Activated B cell treated with CpG ODN at 0.5 μM for 24 hours (primary cell): ENCODE results near the gene CHD6. TPM values are rescaled to one million over a fixed set of nuclear protein-coding genes. Genes with fewer than 3 reads are reported as not detected.

Experiments used
- ATAC-seq: fragments of 200-7000 bp; cut with Tn5 transposase; one replicate; pipeline ENCODE4 v1.10.0; 2021; ENCODE audit warnings: low read depth, mild to moderate bottlenecking, moderate library complexity
- CTCF ChIA-PET: fragments of 350-600 bp; sonication (Branson Sonifier 250); formaldehyde crosslinking; loops from one replicate; lab custom pipeline; 2021; ENCODE audit warnings: antibody characterized with exemption; lab: Charles Lee
- POLR2A ChIA-PET: fragments of 350-600 bp; sonication (Branson Sonifier 250); formaldehyde crosslinking; loops from one replicate; lab custom pipeline; 2021; ENCODE audit warnings: antibody characterized with exemption; lab: Charles Lee
- DNase-seq: peaks from one replicate; pipeline ENCODE4 v3.0.0; 2022
- H3K27ac Mint-ChIP-seq: one replicate; pipeline ENCODE4 v1.8.0; 2020; ENCODE audit warnings: mixed read lengths
- H3K27me3 Mint-ChIP-seq: one replicate; pipeline ENCODE4 v1.8.0; 2021; ENCODE audit warnings: mixed read lengths
- H3K36me3 Mint-ChIP-seq: one replicate; pipeline ENCODE4 v1.8.0; 2021; ENCODE audit warnings: low read depth, mixed read lengths
- H3K4me1 Mint-ChIP-seq: one replicate; pipeline ENCODE4 v1.8.0; 2021; ENCODE audit warnings: mixed read lengths
- H3K4me3 Mint-ChIP-seq: one replicate; pipeline ENCODE4 v1.8.0; 2020; ENCODE audit warnings: mild to moderate bottlenecking, mixed read lengths
- H3K9me3 Mint-ChIP-seq: one replicate; pipeline ENCODE4 v1.8.0; 2020; ENCODE audit warnings: mixed read lengths
- intact Hi-C: fragments of 100-400 bp; cut with micrococcal nuclease; formaldehyde crosslinking; loops from one replicate; pipeline ENCODE4 v1.15.1; 2024
- total RNA-seq: library from RNA; stranded (reverse); gene quantifications from 2 replicates; pipeline ENCODE4 v1.2.3, GENCODE V29; 2022
- TF ChIP-seq, protein P1 (sequence below): fragments of 200-600 bp; IDR thresholded peaks from one replicate; pipeline ENCODE4 v1.8.0; 2022; ENCODE audit warnings: antibody characterized with exemption, mild to moderate bottlenecking

The CHD6 gene
- total RNA-seq, 1 donor from 2014 or later: 59.9 TPM

DNA sequence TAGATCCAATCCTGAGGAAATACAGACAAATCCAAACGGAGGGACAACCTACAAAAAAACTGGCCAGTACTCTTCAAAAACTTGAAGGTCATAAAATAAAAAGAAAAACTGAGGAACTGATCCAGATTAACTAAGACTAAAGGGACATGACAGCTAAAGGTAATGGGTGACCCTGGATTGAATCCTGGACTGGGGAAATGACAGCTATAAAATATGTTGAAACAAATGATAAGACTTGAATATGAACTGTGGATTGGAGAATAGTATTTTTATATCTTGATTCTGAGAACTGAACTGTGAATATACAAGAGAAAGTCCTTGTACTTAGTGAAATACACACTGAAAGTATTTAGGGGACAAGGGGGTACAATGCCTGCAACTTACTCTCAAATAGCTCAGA is 154.6 kb downstream of the CHD6 start:
- intact Hi-C loops: no loop called here
- POLR2A ChIA-PET: no interaction called here
- Mint-ChIP-seq H3K27ac (no peak overlapping the region), H3K4me1 (no peaks in the 10 kb centered on the region), H3K36me3 (peaks cover 68% of the 10 kb centered on the region), H3K4me3 (no peak overlapping the region), H3K27me3 (no peaks in the 10 kb centered on the region), H3K9me3 (peaks cover 2% of the 10 kb centered on the region)
- DNase-seq (no peak), ATAC-seq (no peak)
- TF ChIP-seq, protein P1, sequence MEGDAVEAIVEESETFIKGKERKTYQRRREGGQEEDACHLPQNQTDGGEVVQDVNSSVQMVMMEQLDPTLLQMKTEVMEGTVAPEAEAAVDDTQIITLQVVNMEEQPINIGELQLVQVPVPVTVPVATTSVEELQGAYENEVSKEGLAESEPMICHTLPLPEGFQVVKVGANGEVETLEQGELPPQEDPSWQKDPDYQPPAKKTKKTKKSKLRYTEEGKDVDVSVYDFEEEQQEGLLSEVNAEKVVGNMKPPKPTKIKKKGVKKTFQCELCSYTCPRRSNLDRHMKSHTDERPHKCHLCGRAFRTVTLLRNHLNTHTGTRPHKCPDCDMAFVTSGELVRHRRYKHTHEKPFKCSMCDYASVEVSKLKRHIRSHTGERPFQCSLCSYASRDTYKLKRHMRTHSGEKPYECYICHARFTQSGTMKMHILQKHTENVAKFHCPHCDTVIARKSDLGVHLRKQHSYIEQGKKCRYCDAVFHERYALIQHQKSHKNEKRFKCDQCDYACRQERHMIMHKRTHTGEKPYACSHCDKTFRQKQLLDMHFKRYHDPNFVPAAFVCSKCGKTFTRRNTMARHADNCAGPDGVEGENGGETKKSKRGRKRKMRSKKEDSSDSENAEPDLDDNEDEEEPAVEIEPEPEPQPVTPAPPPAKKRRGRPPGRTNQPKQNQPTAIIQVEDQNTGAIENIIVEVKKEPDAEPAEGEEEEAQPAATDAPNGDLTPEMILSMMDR: no peak
- CTCF ChIA-PET: no interaction called here

DNA sequence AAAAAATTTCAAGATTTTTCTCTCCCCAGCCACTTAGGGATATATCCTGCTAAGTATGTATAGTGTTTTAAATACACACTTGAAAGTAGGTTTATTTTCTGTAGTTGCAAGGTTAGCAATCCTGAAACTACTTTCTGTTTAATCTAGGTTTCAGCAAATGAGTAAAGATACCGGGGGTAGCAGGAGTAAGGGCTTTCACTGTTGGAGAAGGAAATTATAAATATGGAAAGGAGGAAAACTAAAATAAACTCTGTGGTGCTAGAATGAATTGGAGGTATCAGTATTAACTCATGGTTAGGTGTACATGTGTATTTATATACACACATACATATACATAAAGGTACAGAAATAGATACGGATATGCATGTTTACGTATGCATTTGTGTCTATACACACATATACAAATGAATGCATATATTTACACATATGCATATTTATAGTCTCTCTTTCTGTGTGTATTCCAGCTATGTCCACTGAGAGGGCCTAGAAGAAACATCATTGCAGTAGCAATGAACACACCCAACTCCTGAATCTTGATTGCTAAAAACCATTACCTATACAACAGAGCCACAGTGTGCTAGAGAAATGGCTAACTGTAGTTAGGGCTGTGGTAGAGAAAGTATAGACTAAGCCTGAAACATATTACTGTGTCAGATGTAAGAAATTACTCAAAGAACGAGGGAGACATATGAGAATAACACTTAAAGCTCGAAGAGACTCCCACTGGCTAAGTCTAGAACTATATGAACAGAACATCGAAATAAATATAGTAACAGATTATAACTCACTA is 155.6 kb downstream of the CHD6 start:
- H3K4me3 Mint-ChIP-seq: no peak overlapping the region
- ATAC-seq (no peak), DNase-seq (no peak)
- H3K4me1 Mint-ChIP-seq: no peaks in the 10 kb centered on the region
- no peak overlapping the region for H3K27ac Mint-ChIP-seq
- no peaks in the 10 kb centered on the region for H3K27me3 Mint-ChIP-seq
- POLR2A ChIA-PET: no interaction called here
- CTCF ChIA-PET: no interaction called here
- TF ChIP-seq, protein P1: no peak
- H3K36me3 Mint-ChIP-seq: peaks cover 62% of the 10 kb centered on the region
- intact Hi-C loops: no loop called here
- H3K9me3 Mint-ChIP-seq: peaks cover 2% of the 10 kb centered on the region

DNA sequence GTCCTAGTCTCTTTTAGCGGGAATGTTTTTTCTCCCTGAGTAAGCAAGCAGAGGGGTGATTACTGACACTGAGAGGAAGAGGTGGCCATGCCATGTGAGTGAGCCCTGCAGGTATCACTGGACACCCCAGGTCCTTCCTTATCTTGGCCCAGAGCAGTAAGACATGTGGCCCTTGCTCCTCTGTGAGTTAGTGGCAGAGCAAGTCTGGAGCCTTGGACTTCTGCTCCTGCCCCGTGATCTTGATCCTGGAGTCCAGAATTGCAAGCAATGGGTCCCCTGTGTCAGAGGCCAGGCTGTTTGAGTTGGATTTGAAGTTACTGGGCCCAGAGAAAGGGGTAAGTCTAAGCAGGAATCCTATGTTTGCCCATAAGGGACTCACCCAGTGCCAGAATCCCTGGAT is 159.4 kb downstream of the CHD6 start:
- no peaks in the 10 kb centered on the region for H3K27me3 Mint-ChIP-seq
- DNase-seq (no peak), ATAC-seq (no peak)
- ChIA-PET CTCF (no interaction called here), POLR2A (no interaction called here)
- intact Hi-C loops: no loop called here
- TF ChIP-seq, protein P1: no peak
- no peak overlapping the region for H3K27ac Mint-ChIP-seq
- H3K4me3 Mint-ChIP-seq: no peak overlapping the region
- H3K4me1 Mint-ChIP-seq: no peaks in the 10 kb centered on the region
- no peaks in the 10 kb centered on the region for H3K9me3 Mint-ChIP-seq
- peaks cover 65% of the 10 kb centered on the region for H3K36me3 Mint-ChIP-seq

DNA sequence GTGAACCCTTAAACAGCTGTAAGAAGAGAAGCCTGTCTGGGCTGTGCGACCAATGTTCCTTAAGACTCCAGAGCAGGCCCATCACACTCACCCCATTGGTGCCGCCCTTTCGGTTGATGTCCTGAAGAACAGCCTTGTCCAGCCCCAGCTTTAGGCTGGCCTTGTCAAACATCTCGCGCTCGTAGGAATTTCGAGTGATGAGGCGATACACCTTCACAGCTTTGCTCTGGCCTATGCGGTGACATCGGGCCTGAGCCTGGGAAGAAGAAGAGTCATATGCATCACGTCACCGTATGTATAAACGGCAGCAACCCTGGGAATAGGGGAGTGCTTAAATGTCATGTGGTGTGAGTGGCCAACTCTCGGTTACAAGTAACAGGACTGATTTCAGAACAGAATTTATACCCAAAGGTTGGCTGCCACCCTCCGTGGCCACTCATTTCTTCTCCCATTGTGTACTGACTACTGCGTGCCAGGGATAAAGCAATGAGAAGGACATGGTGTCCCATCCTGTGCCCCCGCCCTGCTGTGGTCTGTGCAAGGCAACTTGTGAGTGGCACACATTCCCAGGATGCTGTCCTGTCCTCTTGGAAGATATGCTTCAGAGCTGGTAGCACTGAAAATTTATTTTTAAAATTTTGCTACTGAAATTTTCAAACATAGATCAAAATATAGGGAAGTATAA is 160.9 kb downstream of the CHD6 start:
- ChIA-PET POLR2A (no interaction called here), CTCF (no interaction called here)
- Mint-ChIP-seq H3K27ac (no peak overlapping the region), H3K4me1 (no peaks in the 10 kb centered on the region), H3K4me3 (no peak overlapping the region), H3K9me3 (no peaks in the 10 kb centered on the region), H3K27me3 (no peaks in the 10 kb centered on the region), H3K36me3 (peaks cover 73% of the 10 kb centered on the region)
- DNase-seq (no peak), ATAC-seq (no peak)
- TF ChIP-seq, protein P1: no peak
- intact Hi-C loops: no loop called here

DNA sequence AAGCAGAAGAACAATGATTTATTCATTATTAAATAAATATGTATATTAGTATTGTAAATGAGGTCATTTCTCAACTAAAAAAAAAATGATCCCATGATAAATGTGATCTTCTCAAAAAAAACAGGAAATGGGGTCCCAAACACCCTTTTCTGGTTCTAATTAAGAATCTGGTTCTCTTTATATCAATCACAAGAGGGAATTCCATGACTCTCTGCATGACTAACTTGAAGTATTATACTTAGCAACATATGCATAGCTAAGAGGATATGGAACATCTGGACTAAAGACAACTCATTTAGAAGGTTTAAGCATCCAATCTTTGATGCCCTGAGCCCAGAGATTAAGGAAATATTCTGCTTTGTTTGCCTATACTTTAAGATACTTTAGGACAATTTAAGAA is 161.8 kb downstream of the CHD6 start:
- ATAC-seq: no peak
- no peaks in the 10 kb centered on the region for H3K9me3 Mint-ChIP-seq
- peaks cover 73% of the 10 kb centered on the region for H3K36me3 Mint-ChIP-seq
- TF ChIP-seq, protein P1: no peak
- H3K4me1 Mint-ChIP-seq: no peaks in the 10 kb centered on the region
- intact Hi-C loops: no loop called here
- ChIA-PET CTCF (no interaction called here), POLR2A (no interaction called here)
- H3K27me3 Mint-ChIP-seq: no peaks in the 10 kb centered on the region
- no peak overlapping the region for H3K4me3 Mint-ChIP-seq
- no peak overlapping the region for H3K27ac Mint-ChIP-seq
- no peak for DNase-seq
